ENCODE measurements around the gene FAM114A2. TPM values are rescaled to one million over a fixed set of nuclear protein-coding genes. Genes with fewer than 3 reads are reported as not detected.

FAM114A2 gene
- total and polyA plus RNA-seq, 11 donors: 6.1 to 39.0 (median 33.4) TPM

DNA sequence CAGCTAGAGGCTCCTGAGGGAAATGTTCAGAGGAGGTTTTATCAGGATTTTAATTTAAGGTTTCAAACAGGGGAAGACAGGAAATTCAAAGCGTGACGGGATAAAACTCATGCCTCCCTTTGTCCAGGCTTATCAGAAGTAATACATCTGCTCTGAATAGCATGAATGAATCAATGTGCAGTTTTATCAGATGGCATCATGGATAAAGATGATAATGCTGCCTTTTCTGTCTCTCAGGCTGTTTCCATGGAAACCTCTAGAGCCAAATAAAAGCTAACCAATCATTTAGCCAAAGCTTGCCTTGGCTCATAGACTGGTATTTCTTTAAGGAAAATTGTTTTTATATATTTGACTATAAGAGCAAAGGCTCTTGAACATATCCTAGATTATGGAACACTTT, 16.5 kb upstream of the FAM114A2 start:
- H3K27me3 ChIP-seq: no peaks in the 10 kb centered on the region
- no peak overlapping the region for H3K4me3 ChIP-seq
- ATAC-seq (no peak), DNase-seq (no peak)
- 68 to 77% (median 72%) methylated on average over 2 of the region's 2 CpGs for WGBS, 4 donors
- no peak for TF ChIP-seq POLR2A (IDR thresholded peaks at IDR 0.05)
- TF ChIP-seq, protein P1, sequence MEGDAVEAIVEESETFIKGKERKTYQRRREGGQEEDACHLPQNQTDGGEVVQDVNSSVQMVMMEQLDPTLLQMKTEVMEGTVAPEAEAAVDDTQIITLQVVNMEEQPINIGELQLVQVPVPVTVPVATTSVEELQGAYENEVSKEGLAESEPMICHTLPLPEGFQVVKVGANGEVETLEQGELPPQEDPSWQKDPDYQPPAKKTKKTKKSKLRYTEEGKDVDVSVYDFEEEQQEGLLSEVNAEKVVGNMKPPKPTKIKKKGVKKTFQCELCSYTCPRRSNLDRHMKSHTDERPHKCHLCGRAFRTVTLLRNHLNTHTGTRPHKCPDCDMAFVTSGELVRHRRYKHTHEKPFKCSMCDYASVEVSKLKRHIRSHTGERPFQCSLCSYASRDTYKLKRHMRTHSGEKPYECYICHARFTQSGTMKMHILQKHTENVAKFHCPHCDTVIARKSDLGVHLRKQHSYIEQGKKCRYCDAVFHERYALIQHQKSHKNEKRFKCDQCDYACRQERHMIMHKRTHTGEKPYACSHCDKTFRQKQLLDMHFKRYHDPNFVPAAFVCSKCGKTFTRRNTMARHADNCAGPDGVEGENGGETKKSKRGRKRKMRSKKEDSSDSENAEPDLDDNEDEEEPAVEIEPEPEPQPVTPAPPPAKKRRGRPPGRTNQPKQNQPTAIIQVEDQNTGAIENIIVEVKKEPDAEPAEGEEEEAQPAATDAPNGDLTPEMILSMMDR (IDR thresholded peaks at IDR 0.05): no peak
- H3K27ac ChIP-seq: no peak overlapping the region
- no peaks in the 10 kb centered on the region for H3K9me3 ChIP-seq
- H3K36me3 ChIP-seq: peaks cover 0 to 62% (median 51%) of the 10 kb centered on the region in 9 donors
- peaks cover 0 to 22% (median 13%) of the 10 kb centered on the region in 12 donors for H3K4me1 ChIP-seq
- intact Hi-C loops (cut with DNase I): no loop called here

DNA sequence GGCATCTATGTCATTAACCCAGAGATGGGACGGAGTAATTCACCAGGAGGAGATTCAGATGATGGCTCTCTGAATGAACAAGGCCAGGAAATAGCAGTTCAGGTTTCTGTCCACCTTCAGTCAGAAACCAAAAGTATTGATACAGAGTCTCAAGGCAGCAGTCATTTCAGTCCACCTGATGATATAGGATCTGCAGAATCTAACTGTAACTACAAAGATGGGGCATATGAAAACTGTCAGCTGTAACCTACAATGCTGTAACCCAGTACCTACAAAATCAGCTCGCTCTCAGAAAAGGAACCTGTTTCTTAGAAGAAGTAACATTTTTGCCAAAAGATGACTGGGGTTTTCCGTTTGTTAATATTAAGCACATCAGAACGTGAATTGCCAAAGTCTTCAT, 14.8 kb upstream of the FAM114A2 start:
- no peak for DNase-seq
- intact Hi-C loops (cut with DNase I): loop anchor here in 1 of 10 donors (5.0 kb wide), 1 partner anchor 76 kb away; no protein-coding TSS in a partner anchor
- Histone ChIP-seq H3K27ac (no peak overlapping the region), H3K27me3 (no peaks in the 10 kb centered on the region), H3K36me3 (peaks cover 0 to 70% (median 58%) of the 10 kb centered on the region in 9 donors), H3K4me3 (no peak overlapping the region), H3K9me3 (no peaks in the 10 kb centered on the region), H3K4me1 (peaks cover 0 to 27% (median 12%) of the 10 kb centered on the region in 12 donors)
- no peak for ATAC-seq
- TF ChIP-seq POLR2A (IDR thresholded peaks at IDR 0.05): no peak
- TF ChIP-seq, protein P1 (IDR thresholded peaks at IDR 0.05): no peak
- WGBS, 4 donors: 91 to 94% (median 94%) methylated on average over 4 of the region's 4 CpGs

GRCh38 chr5:154049636-154050035, 10.9 kb upstream of the FAM114A2 start:
- TF ChIP-seq POLR2A (IDR thresholded peaks at IDR 0.05): no peak
- TF ChIP-seq, protein P1 (IDR thresholded peaks at IDR 0.05): no peak
- intact Hi-C loops (cut with DNase I): loop anchor here in 1 of 10 donors (5.0 kb wide), 1 partner anchor 72 kb away; no protein-coding TSS in a partner anchor
- Histone ChIP-seq H3K27me3 (no peaks in the 10 kb centered on the region), H3K27ac (no peak overlapping the region), H3K36me3 (peaks cover 0 to 62% (median 46%) of the 10 kb centered on the region in 9 donors), H3K9me3 (no peaks in the 10 kb centered on the region), H3K4me1 (peaks cover 0 to 44% (median 15%) of the 10 kb centered on the region in 12 donors), H3K4me3 (no peak overlapping the region)
- DNase-seq: no peak
- WGBS, 4 donors: 83 to 90% (median 86%) methylated on average over 5 of the region's 5 CpGs
- no peak for ATAC-seq

DNA sequence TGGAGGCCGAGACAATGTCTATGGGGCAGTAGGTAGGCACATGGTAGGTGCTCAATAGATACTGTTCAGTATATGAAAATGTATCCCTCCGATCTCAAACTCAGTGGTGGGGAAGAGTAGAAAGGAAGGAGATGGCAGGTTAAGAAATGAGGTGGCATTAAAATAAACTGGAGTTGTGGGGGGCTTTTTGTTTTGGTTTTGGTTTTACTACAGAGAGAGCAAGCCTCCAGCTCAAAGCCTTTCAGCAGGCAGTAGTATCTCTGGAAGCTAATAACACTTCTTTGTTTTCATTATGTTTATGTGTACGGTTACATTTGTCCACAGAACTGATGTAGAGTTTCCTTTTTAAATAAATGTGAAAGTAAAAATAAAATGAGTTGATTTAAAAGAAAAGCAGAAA, 8.6 kb upstream of the FAM114A2 start:
- no peaks in the 10 kb centered on the region for H3K9me3 ChIP-seq
- no peak overlapping the region for H3K4me3 ChIP-seq
- H3K36me3 ChIP-seq: peaks cover 0 to 38% (median 23%) of the 10 kb centered on the region in 9 donors
- 82 to 90% (median 86%) methylated on average over 3 of the region's 3 CpGs for WGBS, 4 donors
- peaks cover 0 to 67% (median 27%) of the 10 kb centered on the region in 12 donors for H3K4me1 ChIP-seq
- ATAC-seq (no peak), DNase-seq (no peak)
- H3K27ac ChIP-seq: peak overlapping the region in 1 of 12 donors; percentile 48
- TF ChIP-seq POLR2A (IDR thresholded peaks at IDR 0.05): no peak
- TF ChIP-seq, protein P1 (IDR thresholded peaks at IDR 0.05): no peak
- no peaks in the 10 kb centered on the region for H3K27me3 ChIP-seq
- intact Hi-C loops (cut with DNase I): no loop called here

All from heart left ventricle (tissue), 16 donors.